Natural killer cell (primary cell): ENCODE results near the gene CCDC183. TPM values are rescaled to one million over a fixed set of nuclear protein-coding genes. Genes with fewer than 3 reads are reported as not detected.

Source experiments
- ATAC-seq, 3 donors: fragments of 150-1000 bp in 2 of 3; fragments of 200-7000 bp in 1 of 3; cut with Tn5 transposase; 1 replicate in 1 of 3; 2 replicates in 2 of 3; pipeline ENCODE4 v1.10.0; 2021; ENCODE audit warnings: mild to moderate bottlenecking in 2 of 3, moderate library complexity in 2 of 3
- DNase-seq, 2 donors: peaks; one replicate each; pipeline versions ENCODE4 v3.0.0 to v3.0.0-alpha.2; 2013 to 2021; ENCODE audit warnings: mixed read lengths in 1 of 2
- H3K27ac ChIP-seq: one replicate; pipeline ENCODE4 v1.5.1; 2013; ENCODE audit warnings: mild to moderate bottlenecking, low read length
- H3K27me3 ChIP-seq: one replicate; pipeline ENCODE4 v1.6.1; 2013; ENCODE audit warnings: low read length; ENCODE audit not compliant: control insufficient read depth, insufficient read depth
- H3K36me3 ChIP-seq: one replicate; pipeline ENCODE4 v1.6.1; 2013; ENCODE audit warnings: low read length; ENCODE audit not compliant: control insufficient read depth, insufficient read depth
- H3K4me1 ChIP-seq: one replicate; pipeline ENCODE4 v1.6.1; 2013; ENCODE audit warnings: low read length; ENCODE audit not compliant: control insufficient read depth, insufficient read depth
- H3K4me3 ChIP-seq: one replicate; pipeline ENCODE4 v1.5.1; 2013; ENCODE audit warnings: low read length
- H3K9me3 ChIP-seq: one replicate; pipeline ENCODE4 v1.6.1; 2013; ENCODE audit warnings: low read length; ENCODE audit not compliant: control insufficient read depth, insufficient read depth
- H3K27ac Mint-ChIP-seq, 2 donors: one replicate each; pipeline ENCODE4 v1.8.0; 2022; ENCODE audit warnings: mild to moderate bottlenecking in 2 of 2, mixed read lengths in 2 of 2, moderate library complexity in 1 of 2
- H3K27me3 Mint-ChIP-seq, 2 donors: one replicate each; pipeline ENCODE4 v1.8.0; 2022; ENCODE audit warnings: low read depth in 2 of 2, mixed read lengths in 2 of 2
- H3K36me3 Mint-ChIP-seq: one replicate; pipeline ENCODE4 v1.8.0; 2022; ENCODE audit warnings: mixed read lengths
- H3K4me1 Mint-ChIP-seq, 2 donors: one replicate each; pipeline ENCODE4 v1.8.0; 2022; ENCODE audit warnings: mixed read lengths in 2 of 2
- H3K4me3 Mint-ChIP-seq: one replicate; pipeline ENCODE4 v1.8.0; 2022; ENCODE audit warnings: mild to moderate bottlenecking, moderate library complexity, mixed read lengths
- H3K9me3 Mint-ChIP-seq, 2 donors: one replicate each; pipeline ENCODE4 v1.8.0; 2022; ENCODE audit warnings: mixed read lengths in 2 of 2
- CTCF ChIP-seq: fragments of 200-600 bp; IDR thresholded peaks from one replicate; pipeline ENCODE4 v1.8.0; 2022; ENCODE audit warnings: antibody characterized with exemption
- WGBS: methylation state at CpG from one replicate; pipeline ENCODE4 v1.1.7; 2013; ENCODE audit warnings: missing lambda C conversion rate; ENCODE audit not compliant: insufficient coverage; 5-methylcytosine and 5-hydroxymethylcytosine counted together
- intact Hi-C: fragments of 100-400 bp; cut with micrococcal nuclease; formaldehyde crosslinking; loops from one replicate; pipeline ENCODE4 v1.14.2; 2022
- total RNA-seq, 4 donors: library from RNA; stranded (reverse); fragments of 120-200 nt in 1 of 4; gene quantifications; one replicate each; pipeline versions ENCODE4 v1.2.3 to v1.2.4, GENCODE V29; 2013 to 2022

CCDC183 gene
- total RNA-seq, 3 donors from 2014 or later (not counting 1 experiment from before 2014, with no cell fraction given) = 0.56 to 0.75 (median 0.65) TPM

- peaks cover 0 to 5% of the 10 kb centered on the region in 2 donors for H3K27me3 Mint-ChIP-seq
- Histone ChIP-seq H3K27ac (peak overlapping the region; percentile 93), H3K4me1 (peaks cover 31% of the 10 kb centered on the region), H3K4me3 (peak overlapping the region; percentile 84), H3K9me3 (no peaks in the 10 kb centered on the region), H3K27me3 (peaks cover 4% of the 10 kb centered on the region), H3K36me3 (peaks cover 6% of the 10 kb centered on the region)
- ATAC-seq (no peak), DNase-seq (no peak)
- H3K9me3 Mint-ChIP-seq = no peaks in the 10 kb centered on the region
- no peaks in the 10 kb centered on the region for H3K36me3 Mint-ChIP-seq
- peak overlapping the region; percentile 89 for H3K4me3 Mint-ChIP-seq
- TF ChIP-seq CTCF = no peak
- intact Hi-C loops = loop anchor here (5.0 kb wide), 1 partner anchor 36 kb away; the partner anchor contains the start of gene AJM1
- peak overlapping the region; percentile 83 to 92 for H3K27ac Mint-ChIP-seq
- H3K4me1 Mint-ChIP-seq = peaks cover 23 to 32% of the 10 kb centered on the region in 2 donors
- 90% methylated on average over 25 of the region's 25 CpGs for WGBS
These were observed 10.6 kb downstream of the CCDC183 start for GRCh38 chr9:136806631-136807201.

DNA sequence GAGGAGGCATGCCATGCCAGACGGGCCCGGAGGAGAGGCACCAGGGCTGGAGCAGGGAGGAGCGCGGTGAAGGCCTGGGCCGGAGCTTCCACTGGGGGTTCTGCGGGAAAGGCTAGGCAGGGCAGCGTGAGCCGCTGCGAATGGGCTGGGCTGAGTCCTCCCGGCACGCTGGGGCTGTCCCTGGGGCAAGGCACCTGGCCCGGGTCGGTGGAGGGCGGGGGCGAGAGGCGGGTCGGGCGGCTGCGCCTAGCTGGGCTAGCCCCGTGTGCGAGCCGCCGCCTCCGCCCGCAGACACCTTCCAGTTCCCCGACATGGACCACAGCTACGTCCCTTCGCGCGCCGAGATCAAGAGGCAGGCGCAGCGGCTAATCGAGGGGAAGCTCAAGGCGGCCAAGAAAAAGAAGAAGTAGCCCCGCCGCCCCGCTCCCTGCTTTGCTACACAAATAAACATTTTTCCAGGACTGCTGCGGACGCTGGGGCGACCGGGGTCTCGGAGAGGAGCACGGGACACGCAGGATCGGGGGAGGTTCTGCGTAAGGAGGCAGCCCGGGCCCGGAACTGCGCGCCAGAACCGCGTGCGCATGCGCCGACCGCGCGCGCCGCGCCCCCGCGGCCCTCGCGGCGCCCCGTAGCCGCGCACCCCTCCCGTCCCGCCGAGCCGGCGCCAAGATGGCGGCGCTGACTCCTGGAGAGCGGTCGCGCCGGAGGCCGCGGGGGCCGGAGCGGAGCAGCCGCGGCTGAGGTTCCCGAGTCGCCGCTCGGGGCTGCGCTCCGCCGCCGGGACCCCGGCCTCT is 11.3 kb downstream of the CCDC183 start, which contains the start of gene RABL6:
Gene RABL6 (plus strand): TSS at position 668 of the 794 bp plus-strand sequence. CDS start 249 bp downstream, outside the sequence.
- Mint-ChIP-seq H3K27ac (peak within 1 kb of the TSS; percentile 84 to 92), H3K27me3 (no peaks in the 10 kb centered on the region), H3K9me3 (no peaks in the 10 kb centered on the region), H3K4me3 (peak within 1 kb of the TSS; percentile 91), H3K4me1 (peaks cover 23 to 35% of the 10 kb centered on the region in 2 donors), H3K36me3 (no peaks in the 10 kb centered on the region)
- DNase-seq (peak; percentile 83 to 94), ATAC-seq (peak; percentile 89 to 94 (median 90))
- H3K9me3 ChIP-seq = no peaks in the 10 kb centered on the region
- WGBS = under 1% methylated on average over 96 of the region's 96 CpGs
- H3K27ac ChIP-seq = peak within 1 kb of the TSS; percentile 93
- peaks cover 31% of the 10 kb centered on the region for H3K4me1 ChIP-seq
- peaks cover 6% of the 10 kb centered on the region for H3K36me3 ChIP-seq
- peak within 1 kb of the TSS; percentile 84 for H3K4me3 ChIP-seq
- intact Hi-C loops = loop anchor here (5.0 kb wide), 1 partner anchor 35 kb away; the partner anchor contains the start of gene AJM1
- TF ChIP-seq CTCF = no peak
- no peaks in the 10 kb centered on the region for H3K27me3 ChIP-seq

GRCh38 chr9:136808075-136808805 is 12.1 kb downstream of the CCDC183 start:
- peak overlapping the region; percentile 73 for H3K4me3 ChIP-seq
- Mint-ChIP-seq H3K4me3 (peak overlapping the region; percentile 91), H3K27me3 (no peaks in the 10 kb centered on the region), H3K9me3 (no peaks in the 10 kb centered on the region), H3K36me3 (no peaks in the 10 kb centered on the region), H3K4me1 (peaks cover 31 to 42% of the 10 kb centered on the region in 2 donors), H3K27ac (peak overlapping the region; percentile 84 to 92)
- H3K36me3 ChIP-seq = peaks cover 11% of the 10 kb centered on the region
- peaks cover 36% of the 10 kb centered on the region for H3K4me1 ChIP-seq
- TF ChIP-seq CTCF = no peak
- WGBS = under 1% methylated on average over 93 of the region's 93 CpGs
- no peaks in the 10 kb centered on the region for H3K9me3 ChIP-seq
- ATAC-seq (peak; percentile 22 to 52 (median 30)), DNase-seq (peak; percentile 36 to 67)
- no peak overlapping the region for H3K27ac ChIP-seq
- intact Hi-C loops = loop anchor here (5.0 kb wide), 1 partner anchor 34 kb away; the partner anchor contains the start of gene AJM1
- H3K27me3 ChIP-seq = no peaks in the 10 kb centered on the region
